A673 (cell line): ENCODE results near the gene POLR3K.
"Not testable (repeated sequence)": the region's sequence is repeated elsewhere in the genome, so short reads cannot be mapped to it uniquely, and the experiment has no call there.

ENCODE experiments used
- EZH2 ChIP-seq: fragments of 200-600 bp; sonication (generic); IDR thresholded peaks from 2 replicates; pipeline ENCODE4 v1.6.1; 2017; ENCODE audit warnings: borderline replicate concordance, low read depth, mild to moderate bottlenecking, mixed read lengths, antibody characterized with exemption, low read length; ENCODE audit not compliant: poor library complexity, severe bottlenecking
- TF ChIP-seq, protein P1 (sequence below): fragments of 300-800, 200-600 bp; sonication (generic); conservative IDR thresholded peaks from 2 replicates; pipeline ENCODE4 v1.5.1; 2017; ENCODE audit warnings: low read depth, mild to moderate bottlenecking, antibody characterized with exemption, low read length, moderate library complexity, mixed read lengths

DNA sequence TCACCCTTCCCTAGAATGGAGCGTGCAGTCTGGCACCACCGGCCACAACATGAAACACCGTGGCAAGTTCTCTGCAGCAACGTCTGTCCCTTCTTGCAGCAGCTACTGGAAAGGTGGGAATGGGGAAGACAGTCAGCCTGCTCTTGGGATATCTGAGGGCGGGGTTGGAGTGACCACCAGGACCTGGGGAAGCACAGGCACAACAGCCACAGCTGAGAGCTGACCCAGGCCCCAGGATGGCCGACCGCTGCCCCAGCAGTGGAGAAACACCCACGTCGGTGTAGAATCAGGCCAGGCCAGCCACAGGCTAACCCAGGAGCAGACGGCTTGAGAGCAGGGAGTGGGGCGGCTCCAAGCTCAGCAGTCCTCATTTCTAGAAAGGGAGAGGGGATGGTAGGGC lies 15.2 kb downstream of the POLR3K start:
- TF ChIP-seq EZH2: not testable (repeated sequence)
- TF ChIP-seq, protein P1, sequence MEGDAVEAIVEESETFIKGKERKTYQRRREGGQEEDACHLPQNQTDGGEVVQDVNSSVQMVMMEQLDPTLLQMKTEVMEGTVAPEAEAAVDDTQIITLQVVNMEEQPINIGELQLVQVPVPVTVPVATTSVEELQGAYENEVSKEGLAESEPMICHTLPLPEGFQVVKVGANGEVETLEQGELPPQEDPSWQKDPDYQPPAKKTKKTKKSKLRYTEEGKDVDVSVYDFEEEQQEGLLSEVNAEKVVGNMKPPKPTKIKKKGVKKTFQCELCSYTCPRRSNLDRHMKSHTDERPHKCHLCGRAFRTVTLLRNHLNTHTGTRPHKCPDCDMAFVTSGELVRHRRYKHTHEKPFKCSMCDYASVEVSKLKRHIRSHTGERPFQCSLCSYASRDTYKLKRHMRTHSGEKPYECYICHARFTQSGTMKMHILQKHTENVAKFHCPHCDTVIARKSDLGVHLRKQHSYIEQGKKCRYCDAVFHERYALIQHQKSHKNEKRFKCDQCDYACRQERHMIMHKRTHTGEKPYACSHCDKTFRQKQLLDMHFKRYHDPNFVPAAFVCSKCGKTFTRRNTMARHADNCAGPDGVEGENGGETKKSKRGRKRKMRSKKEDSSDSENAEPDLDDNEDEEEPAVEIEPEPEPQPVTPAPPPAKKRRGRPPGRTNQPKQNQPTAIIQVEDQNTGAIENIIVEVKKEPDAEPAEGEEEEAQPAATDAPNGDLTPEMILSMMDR: not testable (repeated sequence)
